Calu3 (cell line): ENCODE data around the gene RB1. TPM values are rescaled to one million over a fixed set of nuclear protein-coding genes. Genes with fewer than 3 reads are reported as not detected.

Experiments used
- BruUV-seq: library from RNA; stranded (reverse); fragments of 400-500 nt; replicated peaks from 2 replicates; lab custom pipeline; 2021; lab: Mats Ljungman, UMichigan
- CTCF ChIA-PET: fragments of 300-600 bp; sonication (Branson Sonifier 250); formaldehyde crosslinking; loops from one replicate; lab custom pipeline; 2022; ENCODE audit warnings: antibody characterized with exemption; lab: Charles Lee
- DNase-seq: peaks from one replicate; pipeline ENCODE4 v3.0.0; 2022
- H3K27ac Mint-ChIP-seq: one replicate; pipeline ENCODE4 v1.8.0; 2022; ENCODE audit warnings: mixed read lengths; ENCODE audit not compliant: unreplicated experiment
- H3K27me3 Mint-ChIP-seq: one replicate; pipeline ENCODE4 v1.8.0; 2022; ENCODE audit warnings: mixed read lengths; ENCODE audit not compliant: unreplicated experiment
- H3K36me3 Mint-ChIP-seq: one replicate; pipeline ENCODE4 v1.8.0; 2022; ENCODE audit warnings: mild to moderate bottlenecking, moderate library complexity, mixed read lengths; ENCODE audit not compliant: insufficient read depth, unreplicated experiment
- H3K4me1 Mint-ChIP-seq: one replicate; pipeline ENCODE4 v1.8.0; 2022; ENCODE audit warnings: mild to moderate bottlenecking, low read depth, mixed read lengths; ENCODE audit not compliant: unreplicated experiment
- H3K4me3 Mint-ChIP-seq: one replicate; pipeline ENCODE4 v1.8.0; 2022; ENCODE audit warnings: mild to moderate bottlenecking, low read depth, moderate library complexity, mixed read lengths; ENCODE audit not compliant: unreplicated experiment
- H3K9me3 Mint-ChIP-seq: one replicate; pipeline ENCODE4 v1.8.0; 2022; ENCODE audit warnings: low read depth, mixed read lengths; ENCODE audit not compliant: unreplicated experiment
- CTCF ChIP-seq: fragments of 200-600 bp; IDR thresholded peaks from one replicate; pipeline ENCODE4 v1.8.0; 2022; ENCODE audit warnings: antibody characterized with exemption; ENCODE audit not compliant: unreplicated experiment
- intact Hi-C: fragments of 100-400 bp; cut with micrococcal nuclease; formaldehyde crosslinking; loops from one replicate; pipeline ENCODE4 v1.10.0; 2022; ENCODE audit not compliant: unreplicated experiment
- total RNA-seq: library from RNA; stranded (reverse); gene quantifications from 2 replicates; pipeline ENCODE4 v1.2.3, GENCODE V29; 2022

The RB1 gene
- total RNA-seq, 1 experiment from 2014 or later, result 38.8 TPM

GRCh38 chr13:48486836-48487235 is 183.3 kb downstream of the RB1 start:
- TF ChIP-seq CTCF, result no peak
- intact Hi-C loops, result no loop called here
- Mint-ChIP-seq H3K4me3 (no peak overlapping the region), H3K9me3 (no peaks in the 10 kb centered on the region), H3K36me3 (no peaks in the 10 kb centered on the region), H3K27me3 (no peaks in the 10 kb centered on the region), H3K4me1 (no peaks in the 10 kb centered on the region), H3K27ac (no peak overlapping the region)
- DNase-seq, result no peak
- BruUV-seq, result no TSS peak
- CTCF ChIA-PET, result no interaction called here

- DNase-seq, result no peak
- CTCF ChIA-PET, result no interaction called here
- Mint-ChIP-seq H3K36me3 (no peaks in the 10 kb centered on the region), H3K27me3 (no peaks in the 10 kb centered on the region), H3K27ac (no peak overlapping the region), H3K9me3 (no peaks in the 10 kb centered on the region), H3K4me3 (no peak overlapping the region), H3K4me1 (no peaks in the 10 kb centered on the region)
- BruUV-seq, result no TSS peak
- intact Hi-C loops, result no loop called here
- no peak for TF ChIP-seq CTCF
These were observed 184.4 kb downstream of the RB1 start for GRCh38 chr13:48487968-48488367.

GRCh38 chr13:48488995-48489394 is 185.4 kb downstream of the RB1 start:
- Mint-ChIP-seq H3K4me1 (no peaks in the 10 kb centered on the region), H3K4me3 (no peak overlapping the region), H3K9me3 (no peaks in the 10 kb centered on the region), H3K27me3 (no peaks in the 10 kb centered on the region), H3K36me3 (no peaks in the 10 kb centered on the region), H3K27ac (no peak overlapping the region)
- intact Hi-C loops, result no loop called here
- CTCF ChIA-PET, result no interaction called here
- no TSS peak for BruUV-seq
- no peak for TF ChIP-seq CTCF
- DNase-seq, result no peak

GRCh38 chr13:48489666-48490065 is 186.1 kb downstream of the RB1 start:
- no peak overlapping the region for H3K4me3 Mint-ChIP-seq
- intact Hi-C loops, result loop anchor here (5.0 kb wide), 1 partner anchor 93 kb away; no protein-coding TSS in a partner anchor
- H3K27ac Mint-ChIP-seq, result no peak overlapping the region

More at GRCh38 chr13:48489666-48490065, 186.1 kb downstream of the RB1 start:
- Mint-ChIP-seq H3K27me3 (no peaks in the 10 kb centered on the region), H3K36me3 (no peaks in the 10 kb centered on the region), H3K9me3 (no peaks in the 10 kb centered on the region), H3K4me1 (no peaks in the 10 kb centered on the region)
- no peak for DNase-seq
- TF ChIP-seq CTCF, result no peak
- CTCF ChIA-PET, result no interaction called here
- BruUV-seq, result no TSS peak
